DOHH2 (cell line): Measurements from ENCODE around the gene FANK1.

Source experiments
- CTCF ChIP-seq: fragments of 200-600 bp; sonication (generic); IDR thresholded peaks from one replicate; pipeline ENCODE4 v1.5.1; 2014; ENCODE audit warnings: antibody characterized with exemption, mild to moderate bottlenecking, low read depth, low read length; ENCODE audit not compliant: poor library complexity, severe bottlenecking
- EZH2phosphoT487 ChIP-seq: fragments of 200-600 bp; sonication (generic); IDR thresholded peaks from 2 replicates; pipeline ENCODE4 v1.6.1; 2017; ENCODE audit warnings: borderline replicate concordance, mild to moderate bottlenecking, antibody characterized with exemption, low read length, moderate library complexity, mixed read lengths

- no peak for TF ChIP-seq CTCF
- no peak for TF ChIP-seq EZH2phosphoT487
Observed at GRCh38 chr10:125928928-125929585, 32.7 kb downstream of the FANK1 start.
